ENCODE results near the gene CARD10.

The CARD10 gene

GRCh38 chr22:37515901-37516300 is 3.3 kb downstream of the CARD10 start:
- H3K27me3 Mint-ChIP-seq = peaks cover 12% of the 10 kb centered on the region
- H3K36me3 Mint-ChIP-seq (ENCODE audit: insufficient read depth) = no peaks in the 10 kb centered on the region

GRCh38 chr22:37514526-37515051 is 4.6 kb downstream of the CARD10 start:
- Mint-ChIP-seq H3K4me1 (peaks cover 6% of the 10 kb centered on the region), H3K4me3 (no peak overlapping the region), H3K36me3 (ENCODE audit: insufficient read depth) (no peaks in the 10 kb centered on the region), H3K27me3 (peaks cover 8% of the 10 kb centered on the region), H3K9me3 (no peaks in the 10 kb centered on the region), H3K27ac (ENCODE audit: low read depth) (no peak overlapping the region)
- DNase-seq (ENCODE audit: low spot score in 2 of 2) (no peak), ATAC-seq (replicated peaks; ENCODE audit: extremely low read depth, poor library complexity, severe bottlenecking) (no peak)

More at GRCh38 chr22:37515901-37516300, 3.3 kb downstream of the CARD10 start:
- DNase-seq (ENCODE audit: low spot score in 2 of 2) (no peak), ATAC-seq (replicated peaks; ENCODE audit: extremely low read depth, poor library complexity, severe bottlenecking) (no peak)
- H3K4me1 Mint-ChIP-seq = peaks cover 6% of the 10 kb centered on the region
- H3K9me3 Mint-ChIP-seq = no peaks in the 10 kb centered on the region
- no peak overlapping the region for H3K27ac Mint-ChIP-seq (ENCODE audit: low read depth)
- no peak overlapping the region for H3K4me3 Mint-ChIP-seq

- ATAC-seq (replicated peaks; ENCODE audit: extremely low read depth, poor library complexity, severe bottlenecking) (no peak), DNase-seq (ENCODE audit: low spot score in 2 of 2) (no peak)
- H3K36me3 Mint-ChIP-seq (ENCODE audit: insufficient read depth) = no peaks in the 10 kb centered on the region
- H3K4me3 Mint-ChIP-seq = no peak overlapping the region
- no peaks in the 10 kb centered on the region for H3K27me3 Mint-ChIP-seq
- no peak overlapping the region for H3K27ac Mint-ChIP-seq (ENCODE audit: low read depth)
- H3K4me1 Mint-ChIP-seq = no peaks in the 10 kb centered on the region
- H3K9me3 Mint-ChIP-seq = no peaks in the 10 kb centered on the region
Observed at GRCh38 chr22:37511395-37512104, 7.7 kb downstream of the CARD10 start.

GRCh38 chr22:37510091-37510490 is 9.1 kb downstream of the CARD10 start:
- no peak for ATAC-seq (replicated peaks; ENCODE audit: extremely low read depth, poor library complexity, severe bottlenecking)
- H3K4me1 Mint-ChIP-seq = no peaks in the 10 kb centered on the region
- no peak for DNase-seq (ENCODE audit: low spot score in 2 of 2)
- H3K4me3 Mint-ChIP-seq = no peak overlapping the region
- no peak overlapping the region for H3K27ac Mint-ChIP-seq (ENCODE audit: low read depth)
- no peaks in the 10 kb centered on the region for H3K9me3 Mint-ChIP-seq
- H3K27me3 Mint-ChIP-seq = no peaks in the 10 kb centered on the region
- peaks cover 2% of the 10 kb centered on the region for H3K36me3 Mint-ChIP-seq (ENCODE audit: insufficient read depth)

- Mint-ChIP-seq H3K9me3 (no peaks in the 10 kb centered on the region), H3K27me3 (no peaks in the 10 kb centered on the region), H3K4me3 (no peak overlapping the region), H3K4me1 (no peaks in the 10 kb centered on the region), H3K36me3 (ENCODE audit: insufficient read depth) (peaks cover 2% of the 10 kb centered on the region), H3K27ac (ENCODE audit: low read depth) (no peak overlapping the region)
- no peak for DNase-seq (ENCODE audit: low spot score in 2 of 2)
- ATAC-seq (replicated peaks; ENCODE audit: extremely low read depth, poor library complexity, severe bottlenecking) = no peak
Observed at GRCh38 chr22:37509059-37509860, 10.0 kb downstream of the CARD10 start.

- H3K36me3 Mint-ChIP-seq (ENCODE audit: insufficient read depth) = peaks cover 2% of the 10 kb centered on the region
- H3K27ac Mint-ChIP-seq (ENCODE audit: low read depth) = no peak overlapping the region
- DNase-seq (ENCODE audit: low spot score in 2 of 2) (no peak), ATAC-seq (replicated peaks; ENCODE audit: extremely low read depth, poor library complexity, severe bottlenecking) (no peak)
- H3K4me3 Mint-ChIP-seq = no peak overlapping the region
- no peaks in the 10 kb centered on the region for H3K4me1 Mint-ChIP-seq
- H3K9me3 Mint-ChIP-seq = no peaks in the 10 kb centered on the region
- H3K27me3 Mint-ChIP-seq = no peaks in the 10 kb centered on the region
Observed at GRCh38 chr22:37508431-37508992, 10.7 kb downstream of the CARD10 start.

- ATAC-seq (replicated peaks; ENCODE audit: extremely low read depth, poor library complexity, severe bottlenecking) (no peak), DNase-seq (ENCODE audit: low spot score in 2 of 2) (no peak)
- peaks cover 2% of the 10 kb centered on the region for H3K36me3 Mint-ChIP-seq (ENCODE audit: insufficient read depth)
- no peak overlapping the region for H3K27ac Mint-ChIP-seq (ENCODE audit: low read depth)
- no peaks in the 10 kb centered on the region for H3K9me3 Mint-ChIP-seq
- H3K4me1 Mint-ChIP-seq = no peaks in the 10 kb centered on the region
- no peaks in the 10 kb centered on the region for H3K27me3 Mint-ChIP-seq
- no peak overlapping the region for H3K4me3 Mint-ChIP-seq
Observed at GRCh38 chr22:37507731-37508130, 11.5 kb downstream of the CARD10 start.

GRCh38 chr22:37505989-37506388 is 13.2 kb downstream of the CARD10 start:
- ATAC-seq (replicated peaks; ENCODE audit: extremely low read depth, poor library complexity, severe bottlenecking) (no peak), DNase-seq (ENCODE audit: low spot score in 2 of 2) (no peak)
- Mint-ChIP-seq H3K27ac (ENCODE audit: low read depth) (no peak overlapping the region), H3K4me3 (no peak overlapping the region), H3K27me3 (peaks cover 12% of the 10 kb centered on the region), H3K4me1 (peaks cover 12% of the 10 kb centered on the region), H3K36me3 (ENCODE audit: insufficient read depth) (peaks cover 2% of the 10 kb centered on the region), H3K9me3 (no peaks in the 10 kb centered on the region)

GRCh38 chr22:37505565-37505964 is 13.7 kb downstream of the CARD10 start:
- no peak for ATAC-seq (replicated peaks; ENCODE audit: extremely low read depth, poor library complexity, severe bottlenecking)
- H3K27ac Mint-ChIP-seq (ENCODE audit: low read depth) = no peak overlapping the region
- H3K9me3 Mint-ChIP-seq = no peaks in the 10 kb centered on the region
- peaks cover 2% of the 10 kb centered on the region for H3K36me3 Mint-ChIP-seq (ENCODE audit: insufficient read depth)
- DNase-seq (ENCODE audit: low spot score in 2 of 2) = no peak
- no peak overlapping the region for H3K4me3 Mint-ChIP-seq
- H3K4me1 Mint-ChIP-seq = peaks cover 12% of the 10 kb centered on the region
- peaks cover 16% of the 10 kb centered on the region for H3K27me3 Mint-ChIP-seq

GRCh38 chr22:37504964-37505363 is 14.3 kb downstream of the CARD10 start:
- no peak for DNase-seq (ENCODE audit: low spot score in 2 of 2)
- Mint-ChIP-seq H3K27ac (ENCODE audit: low read depth) (no peak overlapping the region), H3K36me3 (ENCODE audit: insufficient read depth) (peaks cover 2% of the 10 kb centered on the region), H3K4me1 (peaks cover 12% of the 10 kb centered on the region), H3K9me3 (no peaks in the 10 kb centered on the region), H3K4me3 (no peak overlapping the region), H3K27me3 (peaks cover 21% of the 10 kb centered on the region)
- no peak for ATAC-seq (replicated peaks; ENCODE audit: extremely low read depth, poor library complexity, severe bottlenecking)

- Mint-ChIP-seq H3K27me3 (peaks cover 21% of the 10 kb centered on the region), H3K4me3 (no peak overlapping the region), H3K27ac (ENCODE audit: low read depth) (no peak overlapping the region), H3K9me3 (no peaks in the 10 kb centered on the region), H3K36me3 (ENCODE audit: insufficient read depth) (peaks cover 2% of the 10 kb centered on the region), H3K4me1 (peaks cover 12% of the 10 kb centered on the region)
- ATAC-seq (replicated peaks; ENCODE audit: extremely low read depth, poor library complexity, severe bottlenecking) = no peak
- DNase-seq (ENCODE audit: low spot score in 2 of 2) = no peak
Observed at GRCh38 chr22:37503850-37504249, 15.4 kb downstream of the CARD10 start.

- ATAC-seq (replicated peaks; ENCODE audit: extremely low read depth, poor library complexity, severe bottlenecking) (no peak), DNase-seq (ENCODE audit: low spot score in 2 of 2) (no peak)
- no peak overlapping the region for H3K4me3 Mint-ChIP-seq
- H3K27me3 Mint-ChIP-seq = peaks cover 25% of the 10 kb centered on the region
- H3K4me1 Mint-ChIP-seq = peaks cover 12% of the 10 kb centered on the region
- H3K9me3 Mint-ChIP-seq = no peaks in the 10 kb centered on the region
- peaks cover 2% of the 10 kb centered on the region for H3K36me3 Mint-ChIP-seq (ENCODE audit: insufficient read depth)
- no peak overlapping the region for H3K27ac Mint-ChIP-seq (ENCODE audit: low read depth)
Observed at GRCh38 chr22:37503183-37503683, 16.0 kb downstream of the CARD10 start.
